HepG2 (cell line): Measurements from ENCODE around the gene NDRG3. TPM values are rescaled to one million over a fixed set of nuclear protein-coding genes. Genes with fewer than 3 reads are reported as not detected.

ENCODE experiments used
- ATRX ChIP-seq: sonication (generic); formaldehyde crosslinking; IDR thresholded peaks from 2 replicates; pipeline ENCODE4 v1.4.0; 2020; ENCODE audit warnings: missing genetic modification reagents, borderline replicate concordance
- ELF4 ChIP-seq: sonication (generic); formaldehyde crosslinking; IDR thresholded peaks from 2 replicates; pipeline ENCODE4 v1.5.0; 2020; ENCODE audit warnings: missing genetic modification reagents, mild to moderate bottlenecking, moderate library complexity, borderline replicate concordance
- JUN ChIP-seq: sonication (generic); formaldehyde crosslinking; IDR thresholded peaks from 2 replicates; pipeline ENCODE4 v1.4.0; 2020; ENCODE audit warnings: mild to moderate bottlenecking, missing genetic modification reagents
- JUND ChIP-seq: sonication (generic); formaldehyde crosslinking; IDR thresholded peaks from 2 replicates; pipeline ENCODE4 v1.8.0; 2022; ENCODE audit warnings: mild to moderate bottlenecking, missing genetic modification reagents
- MEIS2 ChIP-seq: sonication (generic); formaldehyde crosslinking; IDR thresholded peaks from 2 replicates; pipeline ENCODE4 v1.9.0; 2021; ENCODE audit warnings: mild to moderate bottlenecking, missing genetic modification reagents
- NCOR1 ChIP-seq: fragments of 200-600 bp; sonication (generic); IDR thresholded peaks from 2 replicates; pipeline ENCODE4 v1.7.0; 2017; ENCODE audit warnings: antibody characterized with exemption, low read length, borderline replicate concordance
- NFE2L2 ChIP-seq: fragments of 150-350 bp; IDR thresholded peaks from 2 replicates; pipeline ENCODE4 v1.6.1; 2014; ENCODE audit warnings: low read length
- PAXIP1 ChIP-seq: sonication (generic); formaldehyde crosslinking; conservative IDR thresholded peaks from 2 replicates; pipeline ENCODE4 v1.4.0; 2020; ENCODE audit warnings: mild to moderate bottlenecking, missing genetic modification reagents, moderate library complexity
- SNAI1 ChIP-seq: sonication (generic); formaldehyde crosslinking; IDR thresholded peaks from 2 replicates; pipeline ENCODE4 v1.5.0; 2020; ENCODE audit warnings: mild to moderate bottlenecking, missing genetic modification reagents, borderline replicate concordance
- ZBTB26 ChIP-seq: IDR thresholded peaks from 2 replicates; pipeline ENCODE4 v1.6.1; 2016; ENCODE audit warnings: missing compliant biosample characterization, missing genetic modification reagents, borderline replicate concordance
- ZHX1 ChIP-seq: sonication (generic); formaldehyde crosslinking; IDR thresholded peaks from 2 replicates; pipeline ENCODE4 v1.8.1; 2022; ENCODE audit warnings: low read depth, mild to moderate bottlenecking, missing genetic modification reagents
- ZNF253 ChIP-seq: sonication (generic); formaldehyde crosslinking; IDR thresholded peaks from 2 replicates; pipeline ENCODE4 v1.8.0; 2022; ENCODE audit warnings: mild to moderate bottlenecking, missing genetic modification reagents, borderline replicate concordance
- ZNF30 ChIP-seq: sonication (generic); formaldehyde crosslinking; IDR thresholded peaks from 2 replicates; pipeline ENCODE4 v1.5.0; 2020; ENCODE audit warnings: mild to moderate bottlenecking, missing genetic modification reagents
- ZNF580 ChIP-seq: IDR thresholded peaks from 2 replicates; pipeline ENCODE4 v1.6.1; 2016; ENCODE audit warnings: low read depth, borderline replicate concordance
- ZNF737 ChIP-seq: sonication (generic); formaldehyde crosslinking; IDR thresholded peaks from 2 replicates; pipeline ENCODE4 v1.5.0; 2020; ENCODE audit warnings: missing genetic modification reagents, mild to moderate bottlenecking, borderline replicate concordance
- ZNF839 ChIP-seq: sonication (generic); formaldehyde crosslinking; IDR thresholded peaks from 2 replicates; pipeline ENCODE4 v1.4.0; 2020; ENCODE audit warnings: missing genetic modification reagents, mild to moderate bottlenecking, borderline replicate concordance
- ZXDC ChIP-seq: sonication (generic); formaldehyde crosslinking; IDR thresholded peaks from 2 replicates; pipeline ENCODE4 v1.5.0; 2020; ENCODE audit warnings: mild to moderate bottlenecking, missing genetic modification reagents
- polyA plus RNA-seq, 8 experiments: library from polyadenylated mRNA; depleted of rRNA in 3 of 8; stranded (reverse) in 7 of 8; unstranded in 1 of 8; fragments of >200 nt; fragmentation: Illumina TruSeq in 4 of 8; extraction: Trizol in 4 of 8; gene quantifications; 2 replicates each; pipeline versions ENCODE4 v1.2.1 to v1.2.3, GENCODE V29; 2011 to 2016; ENCODE audit warnings: low read depth in 4 of 8, missing spikeins in 1 of 8, mixed read lengths in 1 of 8; ENCODE audit not compliant: insufficient read depth in 1 of 8
- total RNA-seq, 5 experiments: library from RNA; depleted of rRNA; stranded (reverse); fragments of >200 nt; fragmentation: Illumina TruSeq; extraction: Trizol; gene quantifications; 2 replicates each; pipeline ENCODE4 v1.2.3, GENCODE V29; 2016; ENCODE audit warnings: low read depth in 1 of 5

Gene NDRG3
- total and polyA plus RNA-seq, 2 of the 13 experiments (the other 11 are each of a cell fraction or from before 2014, with no cell fraction given): 36.0 to 40.5 TPM

- TF ChIP-seq ZXDC (CRISPR knock-in tag) (no peak; the same call in 1 of the 2 replicates), NFE2L2 (peak; percentile 13; the same call in 1 of the 2 replicates), ZNF737 (CRISPR knock-in tag) (no peak), ZNF30 (CRISPR knock-in tag) (0 out of 2 replicates have a peak, but pooled peaks have one; percentile 48), ZBTB26 (CRISPR knock-in tag) (no peak; the same call in 1 of the 2 replicates), PAXIP1 (CRISPR knock-in tag) (no peak; the same call in none of the 2 replicates), ELF4 (CRISPR knock-in tag) (no peak), ZNF839 (CRISPR knock-in tag) (0 out of 2 replicates have a peak, but pooled peaks have one; percentile 46), MEIS2 (CRISPR knock-in tag) (no peak; the same call in 1 of the 2 replicates), JUND (CRISPR knock-in tag) (no peak), SNAI1 (CRISPR knock-in tag) (no peak), ZHX1 (CRISPR knock-in tag) (0 out of 2 replicates have a peak, but pooled peaks have one; percentile 30), ATRX (CRISPR knock-in tag) (0 out of 2 replicates have a peak, but pooled peaks have one; percentile 25), ZNF253 (CRISPR knock-in tag) (peak; percentile 62; the same call in 1 of the 2 replicates), NCOR1 (peak; percentile 65; the same call in 1 of the 2 replicates), ZNF580 (CRISPR knock-in tag) (0 out of 2 replicates have a peak, but pooled peaks have one; percentile 22), JUN (CRISPR knock-in tag) (peak; percentile 55; the same call in 1 of the 2 replicates)
Observed at GRCh38 chr20:36632487-36633284, 113.2 kb downstream of the NDRG3 start (continued).
